Right lobe of liver (tissue), 6 donors: ENCODE results near the gene FTSJ1. TPM values are rescaled to one million over a fixed set of nuclear protein-coding genes. Genes with fewer than 3 reads are reported as not detected.
"Not testable (repeated sequence)": the region's sequence is repeated elsewhere in the genome, so short reads cannot be mapped to it uniquely, and the experiment has no call there.

Experiments used
- ATAC-seq, 4 donors: fragments of 200-7000 bp; cut with Tn5 transposase; one replicate each; pipeline ENCODE4 v1.9.1; 2020; ENCODE audit warnings: mild to moderate bottlenecking in 4 of 4, moderate library complexity in 4 of 4
- DNase-seq, 3 donors: peaks; one replicate each; pipeline ENCODE4 v3.0.0-alpha.2; 2020
- H3K27ac ChIP-seq, 3 donors: fragments of 200-600 bp; one replicate each; pipeline ENCODE4 v1.8.0; 2022
- H3K27me3 ChIP-seq, 2 donors: fragments of 200-600 bp; one replicate each; pipeline ENCODE4 v1.8.0; 2022
- H3K36me3 ChIP-seq, 4 donors: fragments of 200-600 bp; sonication (generic) in 1 of 4; one replicate each; pipeline versions ENCODE4 v1.5.1 to v1.8.0; 2017 to 2022; ENCODE audit warnings: control low read depth in 1 of 4
- H3K4me1 ChIP-seq, 4 donors: fragments of 200-600 bp; sonication (generic) in 1 of 4; one replicate each; pipeline versions ENCODE4 v1.5.1 to v1.8.0; 2017 to 2022; ENCODE audit warnings: control low read depth in 1 of 4
- H3K4me3 ChIP-seq, 3 donors: fragments of 200-600 bp; one replicate each; pipeline ENCODE4 v1.8.0; 2022
- H3K9me3 ChIP-seq, 4 donors: fragments of 200-600 bp; sonication (generic) in 1 of 4; one replicate each; pipeline versions ENCODE4 v1.5.1 to v1.8.0; 2017 to 2022; ENCODE audit warnings: control low read depth in 1 of 4
- POLR2A ChIP-seq: fragments of 450-650 bp; IDR thresholded peaks from one replicate; pipeline ENCODE4 v1.6.1; 2017; ENCODE audit warnings: antibody characterized with exemption, mild to moderate bottlenecking
- WGBS: methylation state at CpG from one replicate; pipeline ENCODE4 v1.1.6; 2018; ENCODE audit warnings: low coverage, low lambda C conversion rate; ENCODE audit not compliant: insufficient coverage; ENCODE audit errors: missing lambda C conversion rate; 5-methylcytosine and 5-hydroxymethylcytosine counted together
- intact Hi-C, 2 donors: fragments of 100-400 bp; cut with DNase I; formaldehyde crosslinking; loops; one replicate each; pipeline versions ENCODE4 v1.11.2 to v1.14.1; 2022
- long read RNA-seq: library from polyadenylated mRNA; unstranded; transcript quantifications from one replicate; pipeline ENCODE4 v2.0.0, GENCODE V29; 2019
- total RNA-seq, 6 experiments: library from RNA; depleted of rRNA in 2 of 6; stranded (reverse); fragments of >200 nt in 2 of 6; fragmentation: NEBNext Ultra II Directional in 3 of 6; extraction: Animal tissue kit (Norgen Biotek cat#: 25700) in 3 of 6; gene quantifications; one replicate each; pipeline versions ENCODE4 v1.1.0 to v1.2.4, GENCODE V29; 2016 to 2023
- TF ChIP-seq, protein P1 (sequence below), 4 donors: fragments of 200-600 bp in 3 of 4; fragments of 450-650 bp in 1 of 4; IDR thresholded peaks; one replicate each; pipeline versions ENCODE4 v1.5.1 to v1.8.0; 2016 to 2022; ENCODE audit warnings: antibody characterized with exemption in 4 of 4, mild to moderate bottlenecking in 2 of 4
- donor health status: DM: no; HTN: yes; CAD: no.
- donor health status: DM: no; HTN: no; CAD: no.
- donor health status: DM: no; HTN: no; CAD: no.
- donor health status: DM: no; HTN: yes; CAD: no.
- donor health status: DM: no; HTN: yes; CAD: no.

Gene FTSJ1, protein sequence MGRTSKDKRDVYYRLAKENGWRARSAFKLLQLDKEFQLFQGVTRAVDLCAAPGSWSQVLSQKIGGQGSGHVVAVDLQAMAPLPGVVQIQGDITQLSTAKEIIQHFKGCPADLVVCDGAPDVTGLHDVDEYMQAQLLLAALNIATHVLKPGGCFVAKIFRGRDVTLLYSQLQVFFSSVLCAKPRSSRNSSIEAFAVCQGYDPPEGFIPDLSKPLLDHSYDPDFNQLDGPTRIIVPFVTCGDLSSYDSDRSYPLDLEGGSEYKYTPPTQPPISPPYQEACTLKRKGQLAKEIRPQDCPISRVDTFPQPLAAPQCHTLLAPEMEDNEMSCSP
- total RNA-seq, result 10 to 100 TPM in 5 of 6 experiments, 1 to 10 TPM in 1; 9.9 to 30.4 (median 12.5) TPM
- long read RNA-seq, partial matches to known transcripts, result 2 of 4 reads
- long read RNA-seq, other reads (novel, unspliced or antisense), result 2 of 4 reads

GRCh38 chrX:48475774-48476577, at the start of gene FTSJ1:
Gene FTSJ1 (plus strand): TSS chrX:48476199. CDS start chrX:48478048, 1,849 bp downstream.
- Histone ChIP-seq H3K27me3 (no peaks in the 10 kb centered on the region), H3K4me3 (peak within 1 kb of the TSS; percentile 44 to 77 (median 73)), H3K4me1 (peaks cover 0 to 9% (median 0%) of the 10 kb centered on the region in 4 donors), H3K36me3 (no peaks in the 10 kb centered on the region), H3K9me3 (no peaks in the 10 kb centered on the region), H3K27ac (peak within 1 kb of the TSS; percentile 33 to 63 (median 56))
- peak; percentile 84 to 93 (median 91) for DNase-seq
- 31% methylated on average over 33 of the region's 75 CpGs for WGBS
- intact Hi-C loops, result no loop called here
- peak; percentile 89 to 97 (median 92) for ATAC-seq
- TF ChIP-seq, protein P1, sequence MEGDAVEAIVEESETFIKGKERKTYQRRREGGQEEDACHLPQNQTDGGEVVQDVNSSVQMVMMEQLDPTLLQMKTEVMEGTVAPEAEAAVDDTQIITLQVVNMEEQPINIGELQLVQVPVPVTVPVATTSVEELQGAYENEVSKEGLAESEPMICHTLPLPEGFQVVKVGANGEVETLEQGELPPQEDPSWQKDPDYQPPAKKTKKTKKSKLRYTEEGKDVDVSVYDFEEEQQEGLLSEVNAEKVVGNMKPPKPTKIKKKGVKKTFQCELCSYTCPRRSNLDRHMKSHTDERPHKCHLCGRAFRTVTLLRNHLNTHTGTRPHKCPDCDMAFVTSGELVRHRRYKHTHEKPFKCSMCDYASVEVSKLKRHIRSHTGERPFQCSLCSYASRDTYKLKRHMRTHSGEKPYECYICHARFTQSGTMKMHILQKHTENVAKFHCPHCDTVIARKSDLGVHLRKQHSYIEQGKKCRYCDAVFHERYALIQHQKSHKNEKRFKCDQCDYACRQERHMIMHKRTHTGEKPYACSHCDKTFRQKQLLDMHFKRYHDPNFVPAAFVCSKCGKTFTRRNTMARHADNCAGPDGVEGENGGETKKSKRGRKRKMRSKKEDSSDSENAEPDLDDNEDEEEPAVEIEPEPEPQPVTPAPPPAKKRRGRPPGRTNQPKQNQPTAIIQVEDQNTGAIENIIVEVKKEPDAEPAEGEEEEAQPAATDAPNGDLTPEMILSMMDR (IDR thresholded peaks at IDR 0.05), result no peak
- TF ChIP-seq POLR2A, result peak; percentile 52

DNA sequence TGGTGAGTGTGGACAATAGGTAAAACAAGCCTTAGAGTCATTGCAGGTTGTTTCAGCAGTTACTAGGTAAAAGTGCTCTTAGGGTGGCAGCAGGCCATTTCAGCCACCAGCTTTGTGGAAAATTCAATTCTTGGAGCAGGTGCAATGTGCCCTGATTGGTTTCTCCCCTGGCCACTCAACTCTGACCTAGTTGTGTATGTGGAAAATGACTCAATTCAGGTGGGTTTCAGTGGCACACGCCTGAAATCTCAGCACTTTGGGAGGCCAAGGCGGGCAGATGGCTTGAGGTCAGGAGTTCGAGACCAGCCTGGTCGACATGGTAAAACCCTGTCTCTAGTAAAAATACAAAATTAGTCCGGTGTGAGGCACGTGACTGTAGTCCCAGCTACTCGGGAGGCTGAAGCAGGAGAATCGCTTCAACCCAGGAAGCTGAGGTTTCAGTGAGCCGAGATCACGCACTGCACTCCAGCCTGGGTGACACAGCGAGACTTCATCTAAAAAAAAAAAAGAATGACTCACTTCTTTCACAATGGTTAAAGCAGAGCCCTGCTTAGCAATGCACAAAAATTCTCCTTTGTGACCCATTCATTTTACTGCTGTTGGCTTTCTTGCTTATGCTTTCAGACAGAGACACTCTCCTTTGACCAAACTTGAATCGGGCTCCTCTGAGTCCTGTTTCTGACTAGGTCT, 48.8 kb upstream of the FTSJ1 start:
- H3K27me3 ChIP-seq, H3K9me3 ChIP-seq, ATAC-seq, DNase-seq, H3K27ac ChIP-seq, intact Hi-C loops, H3K4me1 ChIP-seq, H3K36me3 ChIP-seq, H3K4me3 ChIP-seq: not testable (repeated sequence)
- WGBS, result no CpG with 5 or more reads among the region's 12 CpGs

GRCh38 chrX:48429606-48430005, 46.4 kb upstream of the FTSJ1 start:
- 60% methylated on average over 4 of the region's 5 CpGs for WGBS
- H3K4me1 ChIP-seq, H3K9me3 ChIP-seq, H3K36me3 ChIP-seq, DNase-seq, H3K27me3 ChIP-seq, H3K4me3 ChIP-seq, H3K27ac ChIP-seq, intact Hi-C loops, ATAC-seq: not testable (repeated sequence)

GRCh38 chrX:48430166-48430565, 45.8 kb upstream of the FTSJ1 start:
- H3K9me3 ChIP-seq, H3K27me3 ChIP-seq, intact Hi-C loops, H3K36me3 ChIP-seq, H3K4me1 ChIP-seq, H3K4me3 ChIP-seq, H3K27ac ChIP-seq, ATAC-seq, DNase-seq: not testable (repeated sequence)
- 23% methylated on average over 4 of the region's 4 CpGs for WGBS

DNA sequence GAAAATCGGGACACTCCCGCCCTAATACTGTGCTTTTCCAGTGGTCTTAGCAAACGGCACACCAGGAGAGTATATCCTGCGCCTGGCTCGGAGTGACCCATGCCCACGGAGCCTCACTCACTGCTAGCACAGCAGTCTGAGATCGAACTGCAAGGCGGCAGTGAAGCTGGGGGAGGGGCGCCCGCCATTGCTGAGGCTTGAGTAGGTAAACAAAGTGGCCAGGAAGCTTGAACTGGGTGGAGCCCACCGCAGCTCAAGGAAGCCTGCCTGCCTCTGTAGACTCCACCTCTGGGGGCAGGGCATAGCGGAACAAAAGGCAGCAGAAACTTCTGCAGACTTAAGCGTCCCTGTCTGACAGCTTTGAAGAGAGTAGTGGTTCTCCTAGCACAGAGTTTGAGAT, 42.3 kb upstream of the FTSJ1 start:
- H3K4me3 ChIP-seq, DNase-seq, H3K4me1 ChIP-seq, H3K27ac ChIP-seq, H3K36me3 ChIP-seq, intact Hi-C loops, H3K9me3 ChIP-seq, H3K27me3 ChIP-seq, ATAC-seq: not testable (repeated sequence)
- WGBS, result 20% methylated on average over 1 of the region's 13 CpGs

DNA sequence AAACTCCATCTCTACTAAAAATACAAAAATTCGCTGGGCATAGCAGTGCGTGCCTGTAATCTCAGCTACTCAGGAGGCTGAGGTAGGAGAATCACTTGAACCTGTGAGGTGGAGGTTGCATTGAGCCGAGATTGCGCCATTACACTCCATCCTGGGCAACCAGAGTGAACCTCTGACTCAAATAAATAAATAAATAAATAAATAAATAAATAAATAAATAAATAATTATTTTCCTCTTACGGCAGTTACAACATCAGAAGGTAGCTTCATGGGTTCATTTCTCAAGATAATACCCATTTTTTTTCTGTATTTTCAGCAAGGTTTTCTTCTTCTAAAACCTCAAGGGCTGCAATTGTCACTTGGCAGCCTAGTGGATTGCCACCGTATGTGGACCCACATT, 28.8 kb upstream of the FTSJ1 start:
- H3K27me3 ChIP-seq, H3K36me3 ChIP-seq, ATAC-seq, intact Hi-C loops, H3K27ac ChIP-seq, DNase-seq, H3K4me1 ChIP-seq, H3K9me3 ChIP-seq, H3K4me3 ChIP-seq: not testable (repeated sequence)
- WGBS, result 61% methylated on average over 5 of the region's 6 CpGs
